Measurements from ENCODE around the gene TRIM52.
"Not testable (repeated sequence)": the region's sequence is repeated elsewhere in the genome, so short reads cannot be mapped to it uniquely, and the experiment has no call there.

Gene TRIM52

DNA sequence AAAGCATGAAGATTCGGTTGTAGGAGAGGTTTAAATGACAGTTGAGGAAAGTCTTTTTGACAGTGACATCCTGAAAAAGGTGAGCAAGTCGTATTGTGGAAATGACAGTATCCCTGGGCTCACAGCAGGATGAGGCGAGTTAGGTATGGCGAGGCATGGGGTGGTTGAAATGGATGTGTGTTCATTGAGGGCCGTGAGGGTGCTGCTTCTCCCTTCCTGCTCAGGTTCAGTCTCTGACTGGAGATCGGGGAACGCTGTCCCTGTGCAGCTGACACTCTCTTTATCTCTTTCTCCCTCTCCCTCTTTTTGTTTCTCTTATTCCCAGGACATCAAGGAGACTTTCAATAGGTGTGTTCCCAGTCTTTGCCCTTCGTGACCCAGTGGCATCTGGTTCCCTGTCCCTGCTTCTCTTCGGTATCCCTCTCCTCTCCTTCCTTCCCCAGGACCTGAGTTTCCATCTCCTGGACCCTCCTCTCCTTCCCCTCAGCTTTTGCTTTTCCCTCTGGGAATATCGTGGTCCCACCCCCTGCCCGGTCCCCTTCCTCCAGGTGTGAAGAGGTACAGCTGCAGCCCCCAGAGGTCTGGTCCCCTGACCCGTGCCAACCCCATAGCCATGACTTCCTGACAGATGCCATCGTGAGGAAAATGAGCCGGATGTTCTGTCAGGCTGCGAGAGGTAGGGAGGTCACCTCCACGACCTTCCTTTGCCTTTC is 27.7 kb downstream of the TRIM52 start:
- DNase-seq = no peak

DNA sequence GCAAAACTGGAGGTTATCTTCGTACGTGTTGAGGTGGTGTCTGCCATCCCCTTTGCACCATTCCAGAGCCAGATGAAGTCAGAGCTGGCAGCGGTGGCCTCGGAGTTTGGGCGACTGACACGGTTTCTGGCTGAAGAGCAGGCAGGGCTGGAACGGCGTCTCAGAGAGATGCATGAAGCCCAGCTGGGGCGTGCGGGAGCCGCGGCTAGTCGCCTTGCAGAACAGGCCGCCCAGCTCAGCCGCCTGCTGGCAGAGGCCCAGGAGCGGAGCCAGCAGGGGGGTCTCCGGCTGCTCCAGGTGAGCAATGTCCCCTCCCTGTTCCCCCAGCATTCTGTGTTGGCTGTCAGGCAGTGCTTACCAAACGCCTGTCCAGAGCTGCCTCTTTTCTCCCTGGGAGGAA is 28.4 kb downstream of the TRIM52 start:
- DNase-seq = no peak

DNA sequence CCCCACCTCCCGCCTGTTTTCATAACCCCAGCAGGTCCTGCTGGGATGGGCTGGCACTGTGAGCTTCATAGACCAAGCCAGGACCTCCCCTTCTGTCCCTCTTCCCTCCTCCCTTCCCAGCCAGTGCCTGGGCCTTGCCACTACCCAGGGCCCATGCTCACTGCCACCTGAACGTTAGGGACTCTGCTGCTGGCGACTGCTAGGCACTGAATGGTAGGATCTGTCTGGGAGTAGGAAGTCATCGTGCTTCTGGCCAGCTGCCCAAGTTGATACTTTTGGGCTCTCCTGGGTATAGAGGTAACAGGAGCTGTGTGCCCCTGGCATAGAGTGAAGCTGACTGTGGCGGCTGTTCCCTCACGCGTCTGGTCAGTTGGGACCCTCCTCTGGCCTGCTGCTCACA is 29.5 kb downstream of the TRIM52 start:
- DNase-seq = no peak

DNA sequence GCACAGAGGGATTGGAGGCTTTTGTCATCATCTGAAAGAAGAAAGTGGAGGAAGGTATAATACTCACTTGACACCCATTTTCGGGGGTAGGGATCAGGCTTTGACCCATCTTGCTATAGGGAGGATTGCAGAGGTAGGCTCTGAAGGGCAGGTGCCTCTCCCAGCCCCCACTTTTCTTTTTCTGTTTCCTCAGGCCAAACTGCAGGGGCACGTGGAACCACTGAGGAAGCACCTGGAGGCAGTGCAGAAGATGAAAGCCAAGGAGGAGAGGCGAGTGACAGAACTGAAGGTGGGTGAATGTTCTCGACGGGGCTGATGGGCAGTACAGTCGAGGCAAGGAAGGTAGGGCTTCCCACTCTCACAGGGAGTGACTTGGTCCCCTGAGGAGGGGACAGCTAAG is 30.4 kb downstream of the TRIM52 start:
- no peak for DNase-seq

- DNase-seq = no peak
These were observed 30.9 kb downstream of the TRIM52 start for GRCh38 chr5:181229996-181230395.

GRCh38 chr5:181224390-181225229 is 36.3 kb downstream of the TRIM52 start:
- DNase-seq = no peak

GRCh38 chr5:181223729-181224389 is 37.1 kb downstream of the TRIM52 start:
- DNase-seq = no peak

- no peak for DNase-seq
These were observed 37.8 kb downstream of the TRIM52 start, which contains the start of gene TRIM41 for GRCh38 chr5:181223058-181223728. TSS of gene TRIM41 (plus strand) at chr5:181223281. CDS start at chr5:181224000, 719 bp downstream.

GRCh38 chr5:181222630-181223057 is 38.3 kb downstream of the TRIM52 start:
- no peak for DNase-seq

DNA sequence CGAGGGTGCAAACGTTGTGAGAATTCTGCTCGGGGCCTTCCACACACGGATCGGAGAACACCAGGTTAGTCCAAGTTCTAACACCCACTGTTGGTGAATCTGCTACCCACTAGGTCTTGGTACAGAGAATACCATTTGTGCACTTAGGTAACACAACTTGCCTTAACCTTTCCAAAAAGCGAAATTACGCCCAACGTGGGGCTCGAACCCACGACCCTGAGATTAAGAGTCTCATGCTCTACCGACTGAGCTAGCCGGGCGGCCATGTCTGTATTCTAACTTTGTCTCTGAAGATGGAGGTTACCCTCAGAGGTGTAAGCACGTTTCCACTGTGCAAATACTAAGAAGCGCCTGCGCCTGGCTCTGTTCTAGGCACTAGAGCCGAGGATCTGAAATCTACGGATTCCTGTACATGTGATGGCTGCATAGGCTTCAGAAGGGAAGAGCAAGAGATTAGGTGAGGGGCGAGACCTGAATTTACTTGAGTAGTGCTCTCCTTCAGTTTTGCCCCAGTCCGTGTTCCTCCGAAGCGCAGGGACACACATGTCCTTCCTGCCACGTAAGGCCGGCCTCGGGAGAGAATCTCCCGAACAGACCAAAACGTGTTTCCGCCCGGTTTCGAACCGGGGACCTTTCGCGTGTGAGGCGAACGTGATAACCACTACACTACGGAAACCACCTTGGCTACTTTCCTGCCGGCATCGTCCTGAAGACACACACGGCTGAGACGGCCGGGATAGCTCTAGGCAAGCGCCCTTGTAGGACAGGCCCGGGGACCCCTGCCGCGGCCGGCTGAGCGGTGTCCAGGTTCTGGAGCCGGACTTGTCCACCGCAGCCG is 38.9 kb downstream of the TRIM52 start:
- no peak for DNase-seq

DNA sequence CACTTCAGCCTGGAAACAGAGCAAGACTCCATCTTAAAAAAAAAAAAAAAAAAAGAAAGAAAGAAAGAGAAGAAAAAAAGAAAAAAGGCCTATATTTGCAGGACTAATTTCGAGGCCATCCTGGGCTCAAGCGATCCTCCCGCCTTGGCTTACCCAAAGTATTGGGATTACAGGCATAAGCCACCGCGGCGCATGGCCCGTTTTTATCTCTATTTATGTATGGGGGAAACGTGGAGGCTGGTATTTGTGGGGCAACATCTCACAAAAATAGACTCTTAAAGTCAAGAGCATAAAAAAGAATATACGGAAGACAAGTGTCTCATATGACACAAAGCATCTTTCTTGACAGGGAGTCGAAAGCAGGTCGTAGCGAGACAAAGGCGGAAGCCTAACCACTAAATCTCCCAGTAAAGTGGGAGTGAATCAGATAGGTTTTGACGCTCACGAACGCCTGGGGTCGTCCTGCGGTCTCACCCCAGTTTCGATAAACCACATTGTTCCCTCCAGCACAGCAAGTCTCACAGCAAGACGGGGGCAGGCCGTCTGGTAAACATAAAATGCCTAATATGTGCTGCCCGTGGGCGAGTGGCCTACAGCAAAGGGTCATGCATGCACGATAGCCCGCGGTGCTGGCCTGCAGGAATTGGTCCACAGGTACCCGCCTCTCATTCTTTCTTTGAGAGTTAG is 39.7 kb downstream of the TRIM52 start:
- no peak for DNase-seq

GRCh38 chr5:181220178-181220515 is 40.8 kb downstream of the TRIM52 start:
- no peak for DNase-seq

- DNase-seq = no peak
These were observed 41.4 kb downstream of the TRIM52 start for GRCh38 chr5:181219262-181220177.

DNA sequence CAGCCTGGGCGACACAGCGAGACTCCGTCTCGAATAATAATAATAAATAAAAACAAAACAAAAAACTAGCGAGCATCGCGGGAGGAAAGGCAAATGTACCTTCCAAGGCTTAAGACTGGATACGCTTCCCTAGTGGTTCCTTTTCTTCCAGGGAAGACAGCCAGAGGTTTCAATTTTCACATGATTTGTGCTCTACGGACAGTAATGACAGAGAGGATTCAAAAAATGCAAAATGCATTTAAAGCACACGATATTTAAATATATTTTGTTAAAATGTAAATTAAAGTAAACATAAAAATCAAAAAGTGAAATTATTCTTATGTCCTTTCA is 42.2 kb downstream of the TRIM52 start:
- DNase-seq = no peak

DNA sequence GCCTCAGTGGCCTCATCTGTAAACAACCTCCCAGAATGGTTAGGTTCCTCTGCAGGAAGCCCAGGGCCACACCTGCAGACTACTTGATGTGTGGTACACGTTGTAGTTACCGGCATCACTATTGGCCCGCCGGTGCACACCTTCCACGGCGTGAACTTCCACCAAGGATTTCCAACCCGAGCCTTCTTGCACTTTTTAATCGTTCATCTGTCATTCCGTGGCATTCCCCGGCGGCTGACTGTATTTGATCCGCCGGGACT is 43.2 kb downstream of the TRIM52 start:
- DNase-seq = no peak

DNA sequence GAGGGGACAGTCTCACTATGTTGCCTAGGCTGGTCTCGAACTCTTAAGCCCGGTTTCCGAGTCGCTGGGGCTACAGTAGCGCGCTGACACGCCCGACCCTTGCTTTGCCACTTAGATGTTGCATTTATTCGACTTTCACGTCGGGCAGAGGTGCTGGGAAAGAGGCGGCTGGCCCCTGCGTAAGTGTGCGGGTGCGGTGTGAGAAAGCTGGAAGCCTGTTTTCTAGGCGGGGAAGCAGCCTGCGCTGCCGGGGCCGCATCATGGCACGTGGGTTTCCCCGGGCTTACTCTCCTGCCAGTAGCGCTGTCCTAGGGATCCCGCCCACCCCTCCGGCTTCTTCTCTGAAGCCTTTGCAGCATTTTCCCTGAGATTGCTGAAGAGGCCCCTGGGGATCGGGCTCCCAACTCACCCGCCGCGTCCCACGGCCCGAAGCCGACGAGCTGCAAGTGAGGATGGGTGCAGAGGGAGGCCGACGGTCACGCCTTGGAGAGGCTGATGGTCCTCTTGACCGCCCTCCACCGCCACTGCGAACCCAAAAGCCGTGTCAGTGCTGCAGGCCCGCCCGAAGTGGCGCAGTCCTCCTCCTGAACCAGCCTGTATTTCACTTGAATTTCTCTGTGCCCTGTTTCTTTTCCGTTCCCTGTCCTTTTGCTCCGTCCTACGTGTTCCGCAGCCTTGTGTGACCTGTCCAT is 43.7 kb downstream of the TRIM52 start:
- no peak for DNase-seq

DNA sequence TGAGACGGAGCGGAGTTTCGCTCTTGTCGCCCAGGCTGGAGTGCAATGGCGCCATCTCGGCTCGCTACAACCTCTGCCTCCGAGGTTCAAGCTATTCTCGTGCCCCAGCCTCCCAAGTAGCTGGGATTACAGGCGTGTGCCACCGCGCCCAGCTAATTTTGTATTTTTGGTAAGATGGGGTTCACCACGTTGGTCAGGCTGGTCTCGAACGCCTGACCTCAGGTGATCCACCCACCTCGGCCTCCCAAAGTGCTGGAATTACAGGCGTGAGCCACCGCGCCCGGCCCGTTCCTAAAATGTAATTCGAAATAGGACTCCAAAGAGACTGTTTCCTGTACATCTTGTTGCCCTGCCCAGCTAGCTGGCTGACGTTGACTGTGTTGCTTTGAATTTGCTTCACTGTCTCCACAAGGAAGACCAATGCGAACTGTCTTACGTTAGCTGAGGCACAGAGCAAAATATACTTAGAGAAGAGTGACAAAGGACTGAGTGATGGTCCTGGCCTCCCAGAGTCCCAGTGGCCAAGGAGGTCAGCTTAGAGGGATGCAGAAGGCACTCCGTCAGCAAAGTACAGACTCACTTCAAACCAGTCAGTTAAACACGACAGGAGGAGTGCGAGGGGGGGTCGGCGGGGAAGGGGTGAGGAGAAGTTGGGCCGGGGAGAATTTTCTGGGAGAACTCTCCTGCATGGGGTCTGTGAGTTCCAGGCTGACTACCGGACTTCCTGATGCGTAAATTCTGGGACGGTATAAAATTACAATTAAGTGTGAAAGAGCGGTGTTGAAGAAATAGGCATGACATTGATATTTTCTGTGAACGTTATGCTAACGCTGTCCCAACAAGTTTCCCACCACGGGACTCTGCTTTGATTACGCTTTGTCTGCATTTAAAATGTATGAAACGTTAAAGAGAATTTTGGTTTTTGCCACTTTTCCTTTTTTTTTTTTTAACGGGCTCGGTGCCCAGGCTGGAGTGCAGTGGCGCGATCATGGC is 44.6 kb downstream of the TRIM52 start:
- no peak for DNase-seq

DNA sequence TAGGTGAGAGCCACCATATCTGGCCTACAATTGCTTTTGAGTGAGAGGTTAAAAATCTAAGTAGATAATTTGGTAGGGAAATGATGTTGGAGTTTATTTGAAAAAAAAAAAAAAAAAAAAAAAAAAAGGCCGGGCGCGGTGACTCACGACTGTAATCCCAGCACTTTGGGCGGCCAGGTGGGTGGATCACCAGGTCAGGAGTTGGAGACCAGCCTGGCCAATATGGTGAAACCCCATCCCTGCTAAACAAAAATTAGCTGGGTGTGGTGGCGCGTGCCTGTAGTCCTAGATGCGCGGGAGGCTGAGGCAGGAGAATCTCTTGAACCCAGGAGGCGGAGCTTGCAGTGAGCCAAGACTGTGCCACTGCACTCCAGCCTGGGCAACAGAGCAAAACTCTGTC is 46.7 kb downstream of the TRIM52 start:
- DNase-seq = not testable (repeated sequence)

DNA sequence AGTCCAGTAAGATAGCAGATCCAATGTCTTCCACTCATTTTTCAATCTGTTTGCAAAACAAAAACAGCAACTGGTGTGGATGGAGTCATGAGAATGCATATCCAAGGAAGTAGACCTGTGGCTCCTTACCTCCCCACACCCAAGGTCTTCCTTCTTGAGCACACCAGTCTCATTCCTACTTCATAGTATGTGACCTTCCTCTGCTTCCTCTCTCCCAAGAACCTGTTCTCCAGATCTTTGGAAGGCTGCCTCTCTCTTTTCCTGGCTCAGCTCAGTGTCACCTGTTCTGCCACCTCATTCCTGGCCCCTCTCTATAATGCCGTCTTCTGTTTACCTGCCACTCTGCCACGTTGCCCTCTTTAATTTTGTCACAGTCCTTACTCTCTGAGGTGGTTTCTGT is 48.0 kb downstream of the TRIM52 start:
- no peak for DNase-seq
